Ureter (tissue), 1 donor: ENCODE results near the gene IFNAR1. TPM values are rescaled to one million over a fixed set of nuclear protein-coding genes. Genes with fewer than 3 reads are reported as not detected.

Source experiments
- DNase-seq: peaks from one replicate; pipeline ENCODE4 v3.0.0-alpha.2; 2020; ENCODE audit warnings: low spot score
- total RNA-seq: library from RNA; stranded (reverse); gene quantifications from one replicate; pipeline ENCODE4 v1.2.4, GENCODE V29; 2023
- donor health status: DM: yes; HTN: yes; CAD: no.

Gene IFNAR1
- 48.7 TPM for total RNA-seq

DNA sequence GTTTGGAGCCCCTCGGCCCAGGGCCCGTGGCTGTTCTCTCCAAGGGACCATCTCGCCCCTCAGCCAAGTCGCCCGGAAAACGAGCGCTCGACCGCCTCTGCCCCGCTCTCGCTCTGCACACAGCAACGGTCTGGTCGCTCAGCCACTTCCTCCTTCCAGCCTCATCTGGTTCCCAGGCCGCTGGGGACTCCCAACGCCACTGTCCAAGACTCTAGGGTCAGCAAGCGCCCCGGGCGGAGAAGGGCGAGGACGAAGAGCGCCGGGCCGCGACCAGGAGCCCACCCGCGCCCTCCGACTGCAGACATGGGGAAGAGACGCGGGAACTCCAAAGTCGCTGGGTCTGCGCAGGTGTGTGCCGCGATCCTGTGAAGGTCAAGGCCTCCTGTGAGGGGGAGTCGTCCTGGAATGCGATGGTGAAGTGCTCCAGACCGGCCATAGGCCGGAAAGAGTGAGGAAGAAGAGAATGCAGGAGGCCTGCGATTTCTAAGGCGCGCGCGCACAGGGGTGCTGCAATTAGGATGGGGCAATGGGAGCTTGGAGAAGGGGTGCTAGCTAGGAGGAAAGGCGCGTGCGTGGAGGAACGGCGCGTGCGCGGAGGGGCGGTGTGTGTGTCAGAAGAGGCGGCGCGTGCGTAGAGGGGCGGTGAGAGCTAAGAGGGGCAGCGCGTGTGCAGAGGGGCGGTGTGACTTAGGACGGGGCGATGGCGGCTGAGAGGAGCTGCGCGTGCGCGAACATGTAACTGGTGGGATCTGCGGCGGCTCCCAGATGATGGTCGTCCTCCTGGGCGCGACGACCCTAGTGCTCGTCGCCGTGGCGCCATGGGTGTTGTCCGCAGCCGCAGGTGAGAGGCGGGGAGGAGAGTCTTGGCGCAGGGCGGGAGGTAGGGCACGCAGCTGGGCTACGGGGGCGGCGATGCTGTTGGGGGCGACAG is at the start of gene IFNAR1:
Gene IFNAR1 (plus strand): TSS at position 680 of the 931 bp plus-strand sequence. CDS start 86 bp downstream, at position 766.
- peak; percentile 99 for DNase-seq

DNA sequence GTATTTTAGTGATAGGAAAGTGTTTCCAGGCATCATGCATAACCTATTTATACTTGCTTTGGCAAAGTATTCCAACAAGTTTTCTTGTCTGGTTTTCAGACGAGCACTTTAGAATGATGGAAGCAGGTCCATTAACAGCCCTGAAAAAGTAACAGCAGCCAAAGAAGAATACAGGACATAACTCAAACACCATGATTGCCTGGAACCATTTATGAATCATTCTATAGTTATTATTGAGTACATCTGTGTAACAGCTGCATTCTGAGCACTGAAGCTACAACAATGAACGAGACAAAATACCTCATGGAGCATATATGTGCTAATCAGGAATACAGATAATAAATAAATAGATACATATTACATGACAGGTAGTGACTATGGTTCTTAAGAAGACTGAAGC is 46.0 kb upstream of the IFNAR1 start:
- no peak for DNase-seq

DNA sequence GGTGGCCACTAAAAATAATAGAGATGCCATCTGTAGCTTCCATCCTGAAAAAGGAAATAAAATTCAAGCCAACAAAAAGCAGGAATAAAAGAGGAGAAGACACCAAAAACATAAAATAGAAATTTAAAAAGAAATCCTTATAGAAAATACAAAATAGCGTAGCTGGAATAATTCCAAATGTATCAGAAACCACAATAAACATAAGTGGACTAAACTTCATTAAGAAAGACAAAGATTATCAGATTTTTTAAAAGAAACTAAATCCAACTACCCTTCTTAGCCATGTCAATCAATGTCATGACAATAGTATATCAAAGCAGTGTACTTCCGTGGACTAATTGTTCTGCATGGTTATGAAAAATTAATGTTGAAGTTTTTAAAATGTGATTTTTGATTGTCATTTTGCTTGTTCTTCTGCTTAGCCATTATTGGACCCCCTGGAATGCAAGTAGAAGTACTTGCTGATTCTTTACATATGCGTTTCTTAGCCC is 45.4 kb upstream of the IFNAR1 start:
- no peak for DNase-seq

DNA sequence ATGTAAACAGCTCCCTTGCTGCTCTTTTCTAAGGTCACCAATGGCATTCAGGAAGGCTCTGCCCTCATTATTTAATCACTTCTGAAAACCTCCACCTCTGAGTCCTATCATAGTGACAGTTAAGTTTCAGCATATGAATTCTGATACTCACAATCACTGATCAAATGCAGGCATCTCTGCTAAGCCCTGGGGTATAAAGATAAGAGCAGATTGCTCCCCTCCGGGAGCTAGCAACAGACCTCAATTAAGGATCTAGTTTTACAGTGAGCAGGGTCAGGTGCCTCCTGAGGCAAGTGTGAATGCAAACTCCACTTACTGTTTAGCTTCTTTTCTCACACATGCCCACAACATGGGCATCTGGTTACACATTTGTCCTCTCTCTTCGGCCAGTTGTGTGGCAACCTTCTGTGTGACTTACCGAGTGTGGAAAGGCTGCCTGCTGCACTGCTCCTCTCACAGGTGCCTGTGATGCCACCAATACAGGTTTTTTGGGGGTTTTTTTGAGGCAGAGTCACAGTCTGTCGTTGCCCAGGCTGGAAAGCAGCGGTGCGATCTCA is 43.6 kb upstream of the IFNAR1 start:
- DNase-seq = no peak

DNA sequence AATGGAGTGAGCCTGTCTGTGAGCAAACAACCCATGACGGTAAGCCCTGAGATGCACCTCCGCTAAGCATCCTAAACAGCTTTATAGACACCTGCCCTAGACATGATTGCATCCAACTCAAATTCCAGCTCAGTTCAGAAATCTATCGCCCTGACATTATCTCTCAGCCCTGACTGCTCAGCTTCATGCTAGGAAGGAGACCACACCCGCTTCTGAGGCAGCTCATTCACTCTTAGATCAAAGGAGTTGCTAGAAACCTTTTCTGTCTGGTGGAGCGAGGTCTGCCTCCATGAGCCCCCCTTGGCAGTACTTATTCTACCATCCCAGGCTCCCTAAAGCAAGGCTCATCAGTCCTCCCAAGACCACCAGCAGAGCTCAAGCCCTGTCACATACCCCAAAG is 41.6 kb upstream of the IFNAR1 start:
- no peak for DNase-seq

DNA sequence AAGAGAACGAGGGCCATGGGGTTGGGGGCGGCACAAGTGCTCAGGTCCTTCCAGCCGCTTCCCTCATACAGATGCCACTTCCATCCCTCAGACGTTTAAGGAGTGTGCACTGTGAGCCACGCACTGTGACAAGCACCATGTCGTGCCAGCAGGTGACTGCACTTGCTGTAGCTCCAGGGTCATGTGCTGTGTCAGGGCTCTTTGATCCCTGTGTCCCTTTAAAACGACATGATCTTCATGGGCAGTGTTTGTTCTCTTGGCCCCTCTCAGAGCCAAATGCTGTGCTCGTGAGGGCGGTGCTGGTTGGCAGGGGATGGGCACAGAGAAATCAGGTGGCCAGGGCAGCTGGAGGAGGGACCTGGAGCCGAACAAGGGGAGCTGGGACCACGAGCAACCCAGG is 38.7 kb upstream of the IFNAR1 start:
- DNase-seq = no peak

DNA sequence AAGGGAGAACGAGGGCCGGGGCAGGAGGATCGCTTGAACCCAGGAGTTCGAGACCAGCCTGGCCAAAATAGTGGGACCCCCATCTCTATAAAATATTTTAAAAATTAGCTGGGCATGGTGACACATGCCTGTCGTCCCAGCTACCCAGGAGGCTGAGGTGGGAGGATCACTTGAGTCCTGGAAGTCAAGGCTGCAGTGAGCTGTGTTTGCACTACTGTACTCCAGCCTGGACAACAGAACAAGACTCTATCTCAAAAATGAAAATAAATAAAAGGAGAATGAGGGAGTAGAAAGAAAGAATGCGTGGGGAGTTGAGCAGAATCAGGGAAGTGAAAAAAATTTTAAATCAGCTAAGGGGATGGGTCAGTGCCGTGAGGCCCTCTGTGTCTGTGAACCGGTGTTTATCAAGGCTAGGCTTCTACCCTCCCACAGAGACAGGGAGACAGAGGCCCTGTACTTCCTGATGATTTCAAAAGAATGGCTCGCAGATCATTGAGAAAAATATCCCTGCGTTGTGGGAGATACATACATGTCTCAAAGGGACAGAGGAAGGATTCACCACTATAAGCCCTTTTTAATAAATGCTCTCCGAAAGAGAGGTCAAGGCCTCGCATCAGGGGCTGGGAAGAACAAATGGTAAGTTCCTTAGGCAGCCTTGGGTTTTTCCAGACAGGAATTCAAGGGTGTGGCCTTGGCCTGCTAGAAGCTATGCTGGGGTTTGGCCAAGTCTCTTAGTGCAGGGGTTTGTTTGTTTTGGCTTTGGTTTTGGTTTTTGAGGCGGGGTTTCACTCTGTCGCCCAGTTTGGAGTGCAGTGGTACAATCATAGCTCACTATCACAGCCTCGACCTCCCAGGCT is 37.9 kb upstream of the IFNAR1 start:
- no peak for DNase-seq

DNA sequence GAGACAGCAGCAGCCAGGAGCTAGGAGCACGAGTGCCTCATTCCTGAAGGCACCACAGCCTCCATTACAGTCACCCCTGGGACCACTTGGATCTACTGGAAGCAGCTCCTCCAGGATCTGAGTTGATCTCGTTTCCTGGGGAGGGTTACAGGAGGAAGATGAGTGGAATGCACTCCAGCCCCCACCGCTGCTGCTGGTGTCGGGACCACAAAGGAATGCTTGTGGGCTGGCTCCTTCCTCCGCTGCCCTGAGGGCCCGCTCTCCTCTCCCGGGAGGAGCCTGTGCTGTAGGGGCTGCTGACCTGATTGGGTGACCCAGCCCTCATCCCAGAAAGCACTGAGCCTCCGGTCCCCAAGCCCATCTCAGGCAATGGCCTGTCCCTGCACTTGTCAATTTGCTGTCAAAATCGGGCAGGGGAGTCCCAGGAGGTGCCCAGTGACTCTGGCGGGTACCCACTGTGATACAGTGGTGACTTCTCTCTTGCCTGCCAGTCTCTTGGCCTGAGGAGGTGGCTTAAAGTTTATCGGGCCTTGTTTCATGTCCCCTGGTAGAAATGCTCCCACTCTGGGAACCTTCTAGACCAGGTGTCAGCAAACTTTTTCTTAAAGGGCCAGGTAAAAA is 35.5 kb upstream of the IFNAR1 start:
- no peak for DNase-seq

DNA sequence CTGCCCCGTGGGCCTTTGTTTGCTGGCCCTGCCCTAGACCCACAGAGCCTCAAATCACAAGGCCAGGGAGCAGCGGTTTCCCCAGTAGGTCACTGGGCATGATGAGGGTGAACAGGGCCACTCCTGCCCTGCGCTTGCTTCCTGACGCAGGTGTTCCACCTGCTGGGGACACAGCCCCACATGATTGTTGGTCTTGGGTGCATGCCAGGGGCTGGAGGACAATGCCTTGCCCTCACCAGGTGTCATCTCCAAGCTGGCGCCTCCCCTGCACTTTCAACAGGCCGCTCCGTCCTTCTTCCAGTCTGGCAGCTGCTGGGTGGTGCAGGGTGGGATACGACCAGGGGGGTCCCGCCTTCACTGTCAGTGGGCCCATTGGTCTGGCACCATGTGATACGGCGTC is 34.3 kb upstream of the IFNAR1 start:
- DNase-seq = no peak

DNA sequence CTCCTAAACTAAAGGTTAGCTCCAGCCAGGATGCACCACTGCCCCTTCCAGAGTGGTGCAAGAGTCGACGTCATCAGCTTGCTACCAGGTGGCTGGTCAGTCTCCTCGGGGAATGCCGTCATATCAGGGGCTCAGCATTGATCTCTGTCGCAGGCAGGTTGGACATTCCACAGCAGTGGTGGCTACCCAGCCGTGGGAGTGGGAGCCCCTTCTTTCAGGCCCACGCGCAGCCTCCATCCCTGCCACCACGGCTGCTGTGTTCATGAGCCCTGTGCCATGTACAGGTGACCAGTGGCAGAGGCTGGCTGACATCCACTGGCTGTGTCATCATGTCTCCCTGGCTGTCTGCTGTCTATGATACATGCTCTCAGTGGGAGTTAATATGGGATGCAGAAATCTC is 33.1 kb upstream of the IFNAR1 start:
- DNase-seq = no peak

DNA sequence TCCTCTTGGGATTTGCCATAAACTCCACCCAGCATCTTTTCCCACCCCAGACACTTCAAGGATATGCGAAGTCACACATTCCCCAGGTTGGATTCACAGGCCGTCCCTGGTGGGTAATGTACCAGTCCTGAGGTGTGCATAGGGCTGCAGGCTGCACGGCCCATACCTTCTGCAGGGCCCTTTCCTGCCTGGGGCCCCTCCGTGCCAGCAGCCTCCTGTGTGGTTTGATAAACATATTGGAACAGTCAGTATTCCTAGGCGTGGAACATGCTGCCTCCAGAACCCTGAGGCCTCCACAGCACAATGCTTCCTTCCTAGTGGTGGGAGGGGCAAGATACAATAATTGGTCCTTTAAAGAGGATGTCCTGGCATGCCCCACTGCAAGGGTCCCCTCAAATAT is 32.0 kb upstream of the IFNAR1 start:
- no peak for DNase-seq

DNA sequence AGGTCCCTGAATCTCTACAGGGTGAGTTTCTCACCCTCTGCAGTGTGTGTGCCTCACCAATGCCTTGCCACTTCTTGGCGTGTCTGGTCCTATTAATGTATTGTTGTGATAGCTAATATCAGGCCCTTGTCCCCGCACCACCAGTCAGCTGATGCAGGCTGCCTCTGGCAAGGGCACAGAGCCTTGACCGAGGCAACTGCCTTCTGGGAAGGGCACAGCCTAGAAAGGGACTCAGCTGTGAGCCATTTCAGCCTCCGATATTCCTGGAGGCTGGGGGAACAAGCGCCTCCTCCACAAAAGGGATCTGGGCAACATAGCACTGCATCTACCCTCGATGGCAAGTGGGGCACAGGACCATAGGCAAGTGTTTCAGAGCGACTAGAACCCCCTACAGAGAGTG is 31.6 kb upstream of the IFNAR1 start:
- DNase-seq = no peak

DNA sequence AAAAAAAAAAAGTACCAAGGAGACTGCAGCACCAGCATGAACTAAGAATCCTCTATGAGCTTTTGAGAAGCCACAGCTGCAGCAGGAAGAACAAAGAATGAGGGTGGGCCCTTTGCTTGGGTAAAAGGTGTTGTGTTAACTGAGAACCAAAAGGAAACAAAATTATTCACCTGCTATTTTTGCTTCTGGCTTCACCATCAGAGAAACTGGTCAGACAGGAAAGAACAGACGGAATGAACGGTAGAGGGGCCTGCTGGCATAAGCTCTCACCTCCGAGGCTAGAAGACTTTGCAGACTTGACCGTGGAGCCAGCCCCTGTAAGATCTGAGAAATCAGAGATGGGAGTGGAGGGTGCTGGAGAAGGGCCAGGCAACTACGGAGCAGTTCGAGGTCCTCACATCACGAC is 31.0 kb upstream of the IFNAR1 start:
- no peak for DNase-seq

DNA sequence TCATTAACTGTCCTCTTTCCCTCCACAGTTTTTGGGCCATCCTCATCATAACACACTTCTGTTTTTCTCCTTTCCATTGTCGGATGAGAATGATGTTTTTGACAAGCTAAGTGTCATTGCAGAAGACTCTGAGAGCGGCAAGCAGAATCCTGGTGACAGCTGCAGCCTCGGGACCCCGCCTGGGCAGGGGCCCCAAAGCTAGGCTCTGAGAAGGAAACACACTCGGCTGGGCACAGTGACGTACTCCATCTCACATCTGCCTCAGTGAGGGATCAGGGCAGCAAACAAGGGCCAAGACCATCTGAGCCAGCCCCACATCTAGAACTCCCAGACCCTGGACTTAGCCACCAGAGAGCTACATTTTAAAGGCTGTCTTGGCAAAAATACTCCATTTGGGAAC is 28.6 kb upstream of the IFNAR1 start:
- DNase-seq = no peak

DNA sequence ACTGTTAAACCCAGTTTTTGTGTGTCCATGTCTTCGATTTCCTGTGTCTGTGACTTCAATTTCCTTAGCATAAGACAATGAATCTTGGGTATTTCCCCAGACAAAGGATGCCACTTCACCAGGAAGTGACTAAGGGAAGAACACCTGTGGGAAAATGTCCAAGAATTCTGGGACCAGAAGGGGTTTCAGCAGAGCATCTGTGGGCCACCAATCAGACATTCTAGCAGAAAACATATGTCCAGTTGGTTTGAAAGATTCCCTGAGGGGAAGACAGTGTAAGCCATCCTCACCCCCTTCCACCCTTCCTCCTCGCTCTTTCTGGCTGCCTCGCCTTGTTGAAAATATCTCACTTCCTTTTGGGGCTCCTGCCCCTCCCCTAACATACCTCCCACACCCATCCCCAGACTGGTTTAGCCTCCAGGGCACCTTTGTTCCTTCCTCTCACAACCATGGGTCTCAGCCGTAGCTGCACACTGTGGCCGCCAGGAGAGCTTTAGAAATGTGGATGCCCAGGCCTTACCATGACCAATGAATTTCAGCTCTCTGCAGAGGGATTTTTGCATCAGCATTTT is 25.5 kb upstream of the IFNAR1 start:
- DNase-seq = peak; percentile 62

DNA sequence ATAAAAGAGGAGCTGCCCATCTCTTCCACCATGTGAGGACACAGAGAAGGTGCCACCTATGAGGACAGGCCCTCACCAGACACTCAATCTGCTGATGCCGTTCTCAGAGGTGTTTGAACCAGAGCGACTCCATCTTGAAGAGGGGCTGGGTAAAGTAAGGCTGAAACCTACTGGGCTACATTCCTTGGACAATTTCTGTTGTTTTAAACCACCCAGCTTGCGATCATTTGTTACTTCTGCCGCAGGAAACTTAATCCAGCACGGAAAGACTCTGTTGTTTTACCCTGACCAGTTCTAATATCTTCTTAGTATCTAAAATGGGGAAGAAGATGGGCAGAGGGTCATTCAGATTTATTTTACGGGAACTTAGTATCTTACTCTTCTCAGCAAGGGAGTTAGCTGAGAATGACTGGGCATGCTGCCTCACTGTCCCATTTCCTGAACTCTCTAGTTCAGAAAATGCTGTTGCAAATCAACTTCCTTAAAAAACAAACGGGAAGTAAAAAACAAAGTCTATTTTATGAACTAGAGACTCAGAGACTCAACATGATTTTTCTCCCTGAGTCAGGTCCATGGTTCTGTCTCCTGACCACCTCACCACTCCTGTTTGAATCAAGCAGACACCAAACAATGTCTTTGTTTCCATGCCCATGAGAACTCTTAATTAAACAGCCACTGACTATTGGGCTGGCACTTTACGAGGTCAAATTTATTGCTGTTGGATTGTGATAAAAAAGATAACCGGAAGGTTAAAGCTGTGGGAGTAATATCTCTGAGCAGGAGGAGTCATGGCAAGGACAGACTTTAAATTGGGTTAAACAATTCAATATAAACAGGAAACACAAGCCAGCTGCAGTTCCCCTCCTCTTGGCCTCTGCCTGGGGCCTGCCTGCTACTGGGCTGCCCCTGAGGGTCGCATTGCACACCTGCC is 23.8 kb upstream of the IFNAR1 start:
- DNase-seq = no peak

DNA sequence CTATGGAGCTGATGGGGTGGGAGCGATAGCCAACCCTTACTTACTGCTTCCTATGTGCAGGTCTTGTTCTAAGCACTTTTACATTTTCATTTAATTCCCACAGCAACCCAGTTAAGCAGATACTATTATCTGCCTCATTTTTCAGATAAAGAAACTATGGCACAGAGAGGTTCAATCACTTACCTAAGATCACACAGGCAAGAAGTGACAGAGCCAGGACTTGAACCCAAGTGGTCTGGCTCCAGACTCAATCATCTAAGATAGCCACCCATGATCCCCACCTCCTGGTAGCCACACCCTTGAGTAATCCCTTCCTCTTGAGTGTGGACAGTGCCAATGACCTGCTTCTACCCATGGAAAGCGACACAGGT is 23.2 kb upstream of the IFNAR1 start:
- DNase-seq = no peak

DNA sequence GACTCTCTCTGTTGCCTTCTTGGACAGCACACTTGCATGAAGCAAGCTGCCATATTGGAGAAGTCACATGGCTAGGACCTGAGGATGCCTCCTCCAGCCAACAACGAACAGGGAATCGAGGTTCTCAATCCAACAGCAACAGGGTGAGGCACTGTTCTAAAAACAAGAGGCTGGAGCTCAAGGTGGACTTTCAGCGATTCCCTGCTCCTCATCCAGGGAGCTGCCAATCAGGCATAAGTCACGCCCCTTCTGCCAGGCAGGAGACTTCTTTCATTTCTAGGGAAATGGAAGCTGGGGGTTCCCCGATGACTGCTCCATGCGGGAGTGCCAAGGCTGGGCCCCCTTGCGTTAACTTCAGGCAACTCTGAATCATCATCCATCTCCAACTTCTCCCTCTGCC is 22.7 kb upstream of the IFNAR1 start:
- DNase-seq = no peak

DNA sequence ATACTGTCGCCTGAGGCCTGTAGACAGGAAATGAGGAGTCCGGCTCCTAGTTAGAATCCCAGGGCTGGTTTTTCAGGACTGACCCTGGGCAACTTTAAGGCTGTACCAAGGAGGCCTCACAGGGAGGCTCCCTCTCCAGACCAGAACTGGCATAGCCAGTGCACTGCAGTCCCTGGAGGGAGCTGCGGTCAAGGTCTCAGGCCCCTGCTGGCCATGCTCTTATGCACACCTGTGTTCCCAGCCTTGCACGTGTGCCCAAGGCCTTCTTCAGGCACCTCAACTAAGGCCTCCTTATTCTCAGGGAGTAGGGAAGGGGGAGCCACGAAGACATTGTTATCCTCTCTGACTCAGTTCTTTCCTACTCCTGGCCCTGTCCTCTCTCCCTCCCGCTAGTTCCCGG is 22.0 kb upstream of the IFNAR1 start:
- no peak for DNase-seq

DNA sequence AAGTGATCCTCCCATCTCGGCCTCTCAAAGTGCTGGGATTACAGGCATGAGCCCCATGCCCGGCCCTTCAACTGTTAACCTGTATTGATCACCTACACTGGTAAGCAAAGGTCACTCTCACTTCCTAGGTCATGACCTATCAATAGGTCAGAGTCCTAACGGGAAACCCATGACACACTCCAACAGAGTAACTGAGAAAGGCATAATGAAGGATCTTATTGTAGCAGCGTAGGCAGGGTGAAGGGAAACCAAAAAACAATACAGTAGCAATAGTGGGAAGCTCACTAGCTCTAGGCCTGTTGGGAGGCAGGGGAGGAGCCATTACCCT is 19.5 kb upstream of the IFNAR1 start:
- no peak for DNase-seq

DNA sequence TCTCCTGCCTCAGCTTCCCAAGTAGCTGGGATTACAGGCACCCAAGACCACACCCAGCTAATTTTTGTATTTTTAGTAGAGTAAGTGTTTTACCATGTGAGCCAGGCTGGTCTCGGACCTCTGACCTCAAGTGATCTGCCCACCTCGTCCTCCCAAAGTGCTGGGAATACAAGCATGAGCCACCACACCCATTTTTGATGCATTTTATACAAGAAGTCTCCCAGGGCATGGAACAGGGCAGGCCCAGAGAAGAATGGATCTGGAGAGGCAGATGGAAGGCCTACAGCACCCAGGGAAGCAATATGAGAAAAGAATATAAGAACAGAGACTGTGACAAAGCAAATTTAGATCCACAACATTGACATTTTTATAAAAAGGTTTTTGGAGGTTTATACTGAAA is 18.8 kb upstream of the IFNAR1 start:
- no peak for DNase-seq
